SK-N-SH treated with all-trans-retinoic acid at 6 μM for 48 hours (cell line): ENCODE data around the gene SFXN5.

Experiments used
- ISL1 ChIP-seq: fragments of 250-450 bp; sonication (Bioruptor Pico); IDR thresholded peaks from 2 replicates; pipeline ENCODE4 v2.1.2; 2022; ENCODE audit warnings: mild to moderate bottlenecking, moderate library complexity
- ZFP3 ChIP-seq: fragments of 250-450 bp; sonication (Bioruptor Pico); IDR thresholded peaks from 2 replicates; pipeline ENCODE4 v1.5.0; 2020; ENCODE audit warnings: mild to moderate bottlenecking, moderate library complexity
- TF ChIP-seq, protein P1 (sequence below): fragments of 250-450 bp; sonication (Bioruptor Pico); IDR thresholded peaks from 2 replicates; pipeline ENCODE4 v1.8.0; 2020; ENCODE audit warnings: mild to moderate bottlenecking, moderate library complexity, borderline replicate concordance

DNA sequence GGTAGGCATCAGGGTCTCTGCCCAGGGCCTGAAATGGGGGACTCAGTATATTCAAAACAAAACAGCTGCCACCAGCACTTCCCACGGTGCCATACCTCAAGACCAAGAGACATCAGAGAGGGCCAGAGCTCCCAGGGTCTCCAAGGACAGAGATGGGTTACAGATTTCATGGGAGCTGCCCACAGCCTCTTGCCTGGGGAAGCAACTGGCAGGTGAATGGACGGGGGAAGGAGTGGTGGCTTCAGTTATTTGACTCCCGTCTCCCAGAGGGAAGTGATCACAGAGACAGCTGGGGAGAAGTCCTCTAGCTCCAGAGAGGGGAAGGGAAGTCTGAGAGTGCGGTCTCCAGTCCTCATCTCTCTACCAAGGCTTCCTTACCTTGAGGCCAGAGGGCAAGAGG lies 15.8 kb upstream of the SFXN5 start:
- TF ChIP-seq ZFP3 (CRISPR knock-in tag) (no peak), ISL1 (no peak)
- TF ChIP-seq, protein P1, sequence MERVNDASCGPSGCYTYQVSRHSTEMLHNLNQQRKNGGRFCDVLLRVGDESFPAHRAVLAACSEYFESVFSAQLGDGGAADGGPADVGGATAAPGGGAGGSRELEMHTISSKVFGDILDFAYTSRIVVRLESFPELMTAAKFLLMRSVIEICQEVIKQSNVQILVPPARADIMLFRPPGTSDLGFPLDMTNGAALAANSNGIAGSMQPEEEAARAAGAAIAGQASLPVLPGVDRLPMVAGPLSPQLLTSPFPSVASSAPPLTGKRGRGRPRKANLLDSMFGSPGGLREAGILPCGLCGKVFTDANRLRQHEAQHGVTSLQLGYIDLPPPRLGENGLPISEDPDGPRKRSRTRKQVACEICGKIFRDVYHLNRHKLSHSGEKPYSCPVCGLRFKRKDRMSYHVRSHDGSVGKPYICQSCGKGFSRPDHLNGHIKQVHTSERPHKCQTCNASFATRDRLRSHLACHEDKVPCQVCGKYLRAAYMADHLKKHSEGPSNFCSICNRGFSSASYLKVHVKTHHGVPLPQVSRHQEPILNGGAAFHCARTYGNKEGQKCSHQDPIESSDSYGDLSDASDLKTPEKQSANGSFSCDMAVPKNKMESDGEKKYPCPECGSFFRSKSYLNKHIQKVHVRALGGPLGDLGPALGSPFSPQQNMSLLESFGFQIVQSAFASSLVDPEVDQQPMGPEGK (CRISPR knock-in tag) = no peak
